Activated naive CD4-positive, alpha-beta T cell treated with anti-CD3 and anti-CD28 coated beads, Interleukin-2, amount 10 ng/mL, durations not matched to agents 7 days and 5 days (primary cell): ENCODE measurements around the gene BCAS1.

ENCODE experiments used
- CTCF ChIA-PET: fragments of 350-600 bp; sonication (Branson Sonifier 250); formaldehyde crosslinking; loops from one replicate; lab custom pipeline; 2021; ENCODE audit warnings: antibody characterized with exemption; lab: Charles Lee
- DNase-seq: peaks from one replicate; pipeline ENCODE4 v3.0.0-alpha.2; 2020
- H3K27ac Mint-ChIP-seq: one replicate; pipeline ENCODE4 v1.8.0; 2021; ENCODE audit warnings: mild to moderate bottlenecking, moderate library complexity, mixed read lengths
- H3K27me3 Mint-ChIP-seq: one replicate; pipeline ENCODE4 v1.8.0; 2021; ENCODE audit warnings: mild to moderate bottlenecking, mixed read lengths
- H3K36me3 Mint-ChIP-seq: one replicate; pipeline ENCODE4 v1.8.0; 2021; ENCODE audit warnings: mixed read lengths
- H3K4me1 Mint-ChIP-seq: one replicate; pipeline ENCODE4 v1.8.0; 2021; ENCODE audit warnings: mixed read lengths
- H3K4me3 Mint-ChIP-seq: one replicate; pipeline ENCODE4 v1.8.0; 2021; ENCODE audit warnings: mild to moderate bottlenecking, moderate library complexity, mixed read lengths
- H3K9me3 Mint-ChIP-seq: one replicate; pipeline ENCODE4 v1.8.0; 2021; ENCODE audit warnings: mixed read lengths

The BCAS1 gene

DNA sequence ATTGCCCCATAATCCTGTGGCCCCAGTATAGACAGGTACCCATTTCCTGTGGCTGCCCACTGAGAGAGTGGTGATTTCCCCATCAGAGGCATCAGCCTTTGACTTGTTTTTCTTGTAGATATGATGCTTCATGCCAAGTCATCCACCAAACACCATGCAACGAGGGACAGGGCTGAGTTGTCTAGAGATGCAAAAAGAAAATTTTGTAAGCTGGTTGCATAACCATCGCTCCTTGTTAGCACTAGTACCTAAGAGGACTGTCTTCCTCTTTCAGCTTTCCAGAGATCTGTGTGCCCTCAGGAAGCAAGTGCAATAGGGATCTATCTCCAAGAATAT is 166.8 kb downstream of the BCAS1 start:
- Mint-ChIP-seq H3K36me3 (no peaks in the 10 kb centered on the region), H3K27ac (no peak overlapping the region), H3K9me3 (no peaks in the 10 kb centered on the region), H3K4me3 (no peak overlapping the region), H3K27me3 (no peaks in the 10 kb centered on the region), H3K4me1 (peaks cover 58% of the 10 kb centered on the region)
- CTCF ChIA-PET = no interaction called here
- no peak for DNase-seq

DNA sequence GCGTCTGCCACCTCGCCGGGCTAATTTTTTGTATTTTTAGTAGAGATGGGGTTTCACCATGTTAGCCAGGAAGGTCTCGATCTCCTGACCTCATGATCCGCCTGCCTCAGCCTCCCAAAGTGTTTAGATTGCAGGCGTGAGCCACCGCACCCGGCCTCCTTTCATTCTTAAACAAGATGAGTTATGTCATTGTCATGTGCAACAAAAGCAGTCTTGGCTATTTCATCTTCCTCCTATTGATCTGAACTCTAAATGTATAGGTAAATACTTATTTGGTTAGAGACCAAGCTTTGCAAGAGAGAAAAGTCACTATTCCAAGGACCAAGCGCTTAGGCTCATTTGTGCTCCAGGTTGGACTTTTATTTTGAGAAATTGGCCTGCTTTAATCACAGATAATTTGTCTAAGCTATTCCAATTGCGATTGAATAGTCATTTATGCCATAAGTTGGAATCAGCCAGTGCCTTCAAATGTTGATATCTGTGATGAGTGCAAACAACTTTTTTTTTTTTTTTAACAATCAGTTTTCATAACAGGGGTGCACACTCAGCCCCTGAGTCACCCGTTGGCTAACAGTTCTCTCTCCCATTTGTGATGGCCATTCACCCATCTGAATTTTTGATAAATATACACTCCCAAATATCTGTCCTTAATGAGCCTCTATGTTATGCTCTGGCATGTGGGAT is 167.3 kb downstream of the BCAS1 start:
- no peaks in the 10 kb centered on the region for H3K36me3 Mint-ChIP-seq
- no peak overlapping the region for H3K27ac Mint-ChIP-seq
- no peak overlapping the region for H3K4me3 Mint-ChIP-seq
- no peaks in the 10 kb centered on the region for H3K27me3 Mint-ChIP-seq
- CTCF ChIA-PET = interaction anchor here (2.8 kb wide), 1 partner anchor 12 kb away, joined by 13 read pairs; no protein-coding TSS in a partner anchor
- DNase-seq = no peak
- peaks cover 61% of the 10 kb centered on the region for H3K4me1 Mint-ChIP-seq
- no peaks in the 10 kb centered on the region for H3K9me3 Mint-ChIP-seq

DNA sequence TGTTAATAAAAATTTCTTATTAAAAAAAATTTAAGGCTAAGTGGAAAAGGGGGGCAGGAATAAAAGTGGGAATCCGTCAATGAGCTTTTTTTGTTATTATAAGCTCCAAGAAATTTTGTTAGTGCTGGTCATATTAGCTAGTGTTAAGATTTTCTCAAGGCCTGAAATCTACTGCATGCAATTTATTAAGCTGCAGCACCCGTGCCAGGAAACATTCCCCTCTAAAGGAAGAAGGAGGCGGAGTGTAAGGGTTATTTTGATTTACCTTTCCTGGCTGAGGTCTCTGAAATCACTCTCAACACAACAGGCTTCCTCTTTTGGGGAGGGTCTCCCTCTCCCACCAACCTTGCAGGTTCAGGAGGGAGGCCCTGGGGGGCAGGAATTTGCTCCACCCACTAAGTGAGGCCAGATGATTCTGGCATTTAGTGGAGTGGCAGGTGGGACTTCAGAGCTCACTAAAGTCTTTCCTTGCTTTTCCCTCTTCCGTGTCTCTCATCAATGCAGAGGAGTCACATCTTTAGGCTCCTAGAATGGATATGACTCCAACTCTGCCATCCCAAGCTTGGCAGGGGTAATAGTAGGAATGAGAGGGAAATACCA is 168.8 kb downstream of the BCAS1 start:
- no peak for DNase-seq
- Mint-ChIP-seq H3K4me3 (no peak overlapping the region), H3K27ac (peak overlapping the region; percentile 24), H3K4me1 (peaks cover 59% of the 10 kb centered on the region), H3K9me3 (no peaks in the 10 kb centered on the region), H3K36me3 (no peaks in the 10 kb centered on the region), H3K27me3 (no peaks in the 10 kb centered on the region)
- CTCF ChIA-PET = interaction anchor here (0.9 to 2.8 kb wide), 2 partner anchors 14 to 27 kb away, joined by 3 to 13 read pairs; no protein-coding TSS in a partner anchor

DNA sequence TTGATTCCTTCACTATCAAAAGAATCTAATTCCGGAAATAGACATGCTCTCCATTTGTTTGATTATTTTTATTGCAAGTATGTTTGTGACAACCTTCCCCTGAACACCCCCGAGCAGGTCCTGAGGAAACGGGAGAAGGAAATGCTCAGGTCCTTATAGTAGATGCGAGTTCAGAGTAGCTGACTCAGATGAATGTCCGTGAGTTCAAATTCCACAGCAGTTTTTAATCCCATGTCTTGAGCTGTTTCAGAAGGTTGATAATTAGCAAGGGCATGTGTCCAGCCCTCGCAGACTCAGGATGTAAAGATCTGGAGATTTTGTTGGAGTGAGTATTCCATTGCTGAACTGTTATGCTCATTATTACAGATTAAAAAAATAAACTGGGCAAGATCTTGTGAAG is 169.3 kb downstream of the BCAS1 start:
- Mint-ChIP-seq H3K9me3 (no peaks in the 10 kb centered on the region), H3K36me3 (no peaks in the 10 kb centered on the region), H3K4me1 (peaks cover 57% of the 10 kb centered on the region), H3K4me3 (no peak overlapping the region), H3K27me3 (no peaks in the 10 kb centered on the region), H3K27ac (no peak overlapping the region)
- DNase-seq = no peak
- CTCF ChIA-PET = interaction anchor here (0.9 to 3.9 kb wide), 4 partner anchors 14 to 39 kb away, joined by 3 to 13 read pairs (median 8); no protein-coding TSS in a partner anchor

DNA sequence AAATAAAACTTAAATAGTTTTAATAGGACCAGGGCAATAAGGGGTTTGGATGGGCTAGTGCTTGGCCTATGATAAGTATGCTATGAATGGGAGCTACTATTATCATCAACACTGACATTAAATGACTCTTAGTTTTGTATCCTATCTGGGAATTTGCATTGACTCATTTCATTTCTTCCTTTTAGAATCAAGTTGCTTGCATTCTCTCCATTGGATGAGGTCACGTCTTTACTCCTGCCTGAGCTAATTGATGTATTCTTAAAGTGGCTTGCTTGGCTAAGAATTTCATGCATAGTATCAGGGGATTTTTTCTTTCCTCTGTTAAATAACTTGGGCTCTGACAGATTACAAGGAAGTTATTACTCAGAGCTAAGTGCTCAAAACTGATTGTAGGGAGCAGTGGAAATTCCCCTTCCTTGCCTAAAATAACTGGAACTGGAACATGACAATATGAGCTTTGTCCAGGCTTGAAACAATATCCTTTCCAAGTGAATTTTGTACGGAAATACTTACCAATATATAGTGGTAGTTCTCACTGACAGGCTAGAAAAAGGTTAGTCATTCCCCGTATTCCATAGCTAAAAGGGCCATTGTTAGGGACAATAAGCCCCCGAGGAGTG is 169.9 kb downstream of the BCAS1 start:
- no peak for DNase-seq
- no peaks in the 10 kb centered on the region for H3K36me3 Mint-ChIP-seq
- peaks cover 54% of the 10 kb centered on the region for H3K4me1 Mint-ChIP-seq
- CTCF ChIA-PET = interaction anchor here (0.9 to 3.9 kb wide), 4 partner anchors 15 to 39 kb away, joined by 3 to 13 read pairs (median 8); no protein-coding TSS in a partner anchor
- H3K4me3 Mint-ChIP-seq = no peak overlapping the region
- no peaks in the 10 kb centered on the region for H3K27me3 Mint-ChIP-seq
- no peaks in the 10 kb centered on the region for H3K9me3 Mint-ChIP-seq
- H3K27ac Mint-ChIP-seq = peak overlapping the region; percentile 19

DNA sequence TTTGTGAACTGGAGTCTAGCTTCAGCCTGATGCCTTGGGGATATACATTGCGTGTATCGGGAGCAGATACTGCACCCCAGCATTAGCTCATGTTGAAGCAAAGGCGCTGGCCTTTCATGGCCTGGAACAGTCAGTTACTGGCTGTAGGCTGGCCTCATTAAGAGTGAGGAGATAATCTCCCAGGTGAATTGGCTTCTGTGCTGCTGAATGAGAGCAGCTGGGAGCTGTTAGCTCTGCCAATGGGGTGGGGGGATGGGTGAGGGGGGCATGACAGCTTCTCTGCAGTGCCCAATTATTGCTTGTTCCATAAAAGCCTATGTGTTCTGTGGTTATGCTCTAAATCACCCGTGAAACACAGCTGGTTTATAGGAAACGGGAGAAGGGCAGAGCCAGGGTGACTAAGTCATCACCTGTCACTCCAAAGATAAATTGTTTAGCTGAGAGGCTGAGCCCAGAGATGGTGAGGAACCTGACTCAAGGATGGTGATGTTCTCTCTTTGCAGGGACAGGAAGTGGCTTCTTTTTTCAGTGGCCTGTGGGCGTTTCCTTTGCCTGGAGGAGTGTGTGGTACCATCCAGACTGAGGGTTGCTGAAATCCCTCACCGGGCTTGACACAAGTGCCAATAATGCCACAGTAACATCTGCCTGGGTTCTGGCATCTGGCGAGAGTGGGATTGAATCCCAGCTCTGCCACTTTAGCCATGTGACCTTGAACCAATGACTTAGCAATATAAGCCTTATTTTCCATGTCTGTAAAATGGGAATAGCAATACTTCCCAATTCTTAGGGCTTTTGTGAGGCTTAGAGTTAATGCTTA is 170.8 kb downstream of the BCAS1 start:
- H3K36me3 Mint-ChIP-seq = no peaks in the 10 kb centered on the region
- H3K9me3 Mint-ChIP-seq = no peaks in the 10 kb centered on the region
- CTCF ChIA-PET = interaction anchor here (0.6 to 3.9 kb wide), 4 partner anchors 16 to 178 kb away, joined by 3 to 12 read pairs (median 6); no protein-coding TSS in a partner anchor
- no peaks in the 10 kb centered on the region for H3K27me3 Mint-ChIP-seq
- peaks cover 62% of the 10 kb centered on the region for H3K4me1 Mint-ChIP-seq
- no peak overlapping the region for H3K4me3 Mint-ChIP-seq
- H3K27ac Mint-ChIP-seq = peak overlapping the region; percentile 92
- DNase-seq = peak; percentile 88

DNA sequence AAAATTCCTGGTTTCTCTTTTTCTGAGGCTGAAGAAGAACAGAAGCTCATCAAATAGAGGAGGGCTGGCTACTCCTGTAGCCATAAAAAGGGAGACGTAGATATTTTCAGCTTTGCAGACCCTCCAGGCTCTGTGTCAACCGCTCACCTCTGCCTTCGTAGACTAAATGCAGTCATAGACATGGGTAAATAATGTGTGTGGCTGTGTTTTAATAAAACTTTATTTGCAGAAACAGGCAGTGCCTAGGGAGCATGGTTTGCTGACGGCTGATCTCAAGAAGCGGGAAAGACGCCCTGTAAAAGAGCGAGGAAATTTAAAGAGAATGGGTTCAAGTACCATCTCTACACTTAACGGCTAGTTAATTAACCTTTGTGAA is 171.8 kb downstream of the BCAS1 start:
- no peaks in the 10 kb centered on the region for H3K9me3 Mint-ChIP-seq
- peaks cover 62% of the 10 kb centered on the region for H3K4me1 Mint-ChIP-seq
- CTCF ChIA-PET = interaction anchor here (1.4 to 3.9 kb wide), 3 partner anchors 14 to 26 kb away, joined by 6 to 12 read pairs (median 7); no protein-coding TSS in a partner anchor
- H3K27ac Mint-ChIP-seq = no peak overlapping the region
- no peak for DNase-seq
- no peak overlapping the region for H3K4me3 Mint-ChIP-seq
- no peaks in the 10 kb centered on the region for H3K36me3 Mint-ChIP-seq
- H3K27me3 Mint-ChIP-seq = no peaks in the 10 kb centered on the region

DNA sequence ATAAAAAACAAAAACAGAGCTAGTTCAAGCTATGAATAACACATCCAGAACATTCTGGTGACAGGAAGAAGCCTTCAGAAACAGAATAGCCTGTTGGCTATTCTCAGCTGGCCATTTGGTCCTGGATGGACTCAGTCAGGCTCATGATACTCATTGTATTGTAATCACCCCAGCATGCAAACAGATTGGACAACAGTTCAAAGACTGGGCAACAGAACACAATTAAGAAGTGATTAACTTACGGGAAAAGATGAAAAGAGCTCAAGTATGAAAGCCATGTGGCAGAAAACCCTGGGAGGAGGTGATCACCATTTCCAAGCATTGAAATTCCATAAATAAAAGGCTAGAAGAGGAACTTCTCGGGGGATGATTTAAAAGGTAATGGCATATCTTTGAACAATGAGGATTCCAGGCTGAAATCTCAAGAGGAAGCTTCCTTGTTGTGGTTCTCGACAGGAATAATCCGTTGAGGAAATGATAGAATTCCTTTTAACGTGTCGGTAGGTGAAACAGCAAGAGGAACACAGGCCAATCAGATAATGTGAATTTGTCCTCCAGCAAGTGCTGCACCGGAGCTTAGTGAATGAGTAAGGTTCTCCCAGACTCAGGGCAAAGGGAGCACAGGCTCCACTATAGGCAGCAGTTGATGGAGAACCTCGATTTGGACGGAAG is 172.4 kb downstream of the BCAS1 start:
- no peak overlapping the region for H3K4me3 Mint-ChIP-seq
- CTCF ChIA-PET = interaction anchor here (1.6 to 3.9 kb wide), 2 partner anchors 13 to 25 kb away, joined by 6 to 12 read pairs; no protein-coding TSS in a partner anchor
- peaks cover 62% of the 10 kb centered on the region for H3K4me1 Mint-ChIP-seq
- H3K27me3 Mint-ChIP-seq = no peaks in the 10 kb centered on the region
- no peak overlapping the region for H3K27ac Mint-ChIP-seq
- no peak for DNase-seq
- no peaks in the 10 kb centered on the region for H3K9me3 Mint-ChIP-seq
- H3K36me3 Mint-ChIP-seq = no peaks in the 10 kb centered on the region

DNA sequence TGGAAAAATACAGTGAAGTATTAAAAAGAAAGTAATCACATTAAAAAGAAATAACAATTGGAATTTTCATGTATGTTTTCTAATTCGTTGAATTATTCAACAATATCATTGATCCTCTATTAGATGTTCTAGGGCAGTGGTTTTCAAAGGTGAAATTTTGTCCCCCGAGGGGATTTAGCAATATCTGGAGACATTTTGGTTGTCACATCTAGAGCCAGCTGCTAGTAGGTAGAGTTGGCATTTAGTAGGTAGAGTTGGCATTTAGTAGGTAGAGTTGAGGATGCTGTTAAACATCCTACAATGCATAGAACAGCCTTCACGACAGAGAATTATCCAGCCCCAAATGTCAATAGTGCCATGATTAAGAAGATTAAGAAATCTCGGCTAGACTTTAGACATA is 173.7 kb downstream of the BCAS1 start:
- CTCF ChIA-PET = no interaction called here
- no peak overlapping the region for H3K4me3 Mint-ChIP-seq
- no peaks in the 10 kb centered on the region for H3K27me3 Mint-ChIP-seq

DNA sequence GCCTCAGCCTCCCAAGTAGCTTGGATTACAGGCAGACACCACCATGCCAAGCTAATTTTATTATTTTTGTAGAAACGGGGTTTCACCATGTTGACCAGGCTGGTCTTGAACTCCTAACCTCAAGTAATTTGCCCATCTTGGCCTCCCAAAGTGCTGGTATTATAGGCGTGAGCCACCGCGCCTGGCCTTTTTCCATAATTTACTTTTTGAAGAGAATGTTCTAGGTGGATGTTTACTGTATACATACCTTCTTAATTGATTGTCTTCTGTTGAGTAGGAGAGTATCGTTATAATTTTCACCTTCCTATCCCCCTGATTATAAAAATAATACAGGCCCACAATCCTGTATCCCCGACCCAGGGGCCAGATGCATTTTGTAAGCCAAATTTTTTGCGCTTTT is 174.4 kb downstream of the BCAS1 start:
- Mint-ChIP-seq H3K9me3 (no peaks in the 10 kb centered on the region), H3K27me3 (no peaks in the 10 kb centered on the region), H3K36me3 (no peaks in the 10 kb centered on the region), H3K4me1 (peaks cover 64% of the 10 kb centered on the region), H3K4me3 (no peak overlapping the region), H3K27ac (no peak overlapping the region)
- CTCF ChIA-PET = no interaction called here
- DNase-seq = no peak

More for the DNA sequence above, 173.7 kb downstream of the BCAS1 start:
- peaks cover 66% of the 10 kb centered on the region for H3K4me1 Mint-ChIP-seq
- H3K36me3 Mint-ChIP-seq = no peaks in the 10 kb centered on the region
- H3K27ac Mint-ChIP-seq = no peak overlapping the region
- H3K9me3 Mint-ChIP-seq = no peaks in the 10 kb centered on the region
- no peak for DNase-seq

DNA sequence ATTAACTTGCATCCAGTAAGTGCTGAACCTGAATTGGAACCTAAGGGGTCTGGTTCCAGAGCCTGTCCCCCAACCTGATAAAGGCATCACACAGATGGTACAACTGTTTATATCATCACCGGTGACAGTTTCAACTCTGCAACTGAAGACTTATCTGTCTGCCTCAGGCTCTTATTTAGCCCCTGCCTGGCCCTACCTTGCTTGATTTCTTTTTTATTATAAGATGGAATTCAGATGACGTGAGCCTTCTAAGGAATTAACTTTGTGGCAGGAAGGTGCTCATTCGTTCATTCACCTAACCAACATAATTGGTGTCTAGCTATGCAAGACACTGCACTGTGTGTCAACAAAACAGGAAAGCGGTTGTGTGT is 175.0 kb downstream of the BCAS1 start:
- Mint-ChIP-seq H3K4me3 (no peak overlapping the region), H3K36me3 (no peaks in the 10 kb centered on the region), H3K4me1 (peaks cover 60% of the 10 kb centered on the region), H3K9me3 (no peaks in the 10 kb centered on the region), H3K27ac (no peak overlapping the region), H3K27me3 (no peaks in the 10 kb centered on the region)
- CTCF ChIA-PET = interaction anchor here (1.3 to 2.0 kb wide), 2 partner anchors 21 to 23 kb away, joined by 3 to 7 read pairs; no protein-coding TSS in a partner anchor
- DNase-seq = no peak

DNA sequence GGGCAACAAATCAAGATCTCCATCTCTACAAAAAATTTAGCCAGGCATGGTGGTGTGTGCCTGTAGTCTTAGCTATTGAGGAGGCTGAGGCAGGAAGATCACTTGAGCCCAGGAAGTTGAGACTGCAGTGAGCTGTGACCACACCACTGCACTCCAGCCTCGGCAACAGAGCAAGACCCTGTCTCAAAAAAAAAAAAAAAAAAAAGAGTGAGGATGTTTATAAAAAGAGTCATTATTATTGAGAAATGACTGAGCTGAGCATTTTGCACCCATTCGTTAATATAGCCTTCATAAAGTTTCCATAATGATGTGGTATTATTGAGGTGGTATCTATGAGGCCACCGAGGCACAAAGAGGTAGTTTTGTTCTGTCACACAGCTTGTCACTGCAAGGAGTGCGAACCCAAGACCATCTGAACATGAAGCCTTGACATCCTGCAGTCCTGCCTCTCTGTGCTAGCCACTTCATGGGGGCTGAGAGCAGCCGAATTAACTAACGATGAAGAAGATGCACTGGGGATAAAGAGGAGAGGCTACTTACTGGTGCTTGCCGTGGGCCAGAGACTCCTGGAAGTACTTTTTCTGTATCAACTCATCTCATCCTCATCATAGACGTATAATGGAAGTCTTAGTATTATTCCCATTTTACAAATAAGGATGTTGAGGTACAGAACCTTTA is 175.5 kb downstream of the BCAS1 start:
- Mint-ChIP-seq H3K4me3 (no peak overlapping the region), H3K36me3 (no peaks in the 10 kb centered on the region), H3K4me1 (peaks cover 56% of the 10 kb centered on the region), H3K27me3 (no peaks in the 10 kb centered on the region), H3K27ac (peak overlapping the region; percentile 28), H3K9me3 (no peaks in the 10 kb centered on the region)
- no peak for DNase-seq
- CTCF ChIA-PET = interaction anchor here (1.3 to 2.0 kb wide), 2 partner anchors 21 to 23 kb away, joined by 3 to 7 read pairs; no protein-coding TSS in a partner anchor
